H9 (cell line): ENCODE measurements around the gene SYNE2. TPM values are rescaled to one million over a fixed set of nuclear protein-coding genes. Genes with fewer than 3 reads are reported as not detected.

Source experiments
- DNase-seq: peaks from one replicate; pipeline ENCODE4 v3.0.0-alpha.2; 2017
- H2AFZ ChIP-seq: one replicate; pipeline ENCODE4 v1.6.1; 2013; ENCODE audit warnings: mild to moderate bottlenecking, low read length, control low read depth, moderate library complexity
- H2AK5ac ChIP-seq: 2 replicates; pipeline ENCODE4 v1.6.1; 2013; ENCODE audit warnings: low read length, control low read depth, mixed read lengths; ENCODE audit not compliant: insufficient read length
- H2BK120ac ChIP-seq: one replicate; pipeline ENCODE4 v1.6.1; 2013; ENCODE audit warnings: low read depth, mild to moderate bottlenecking, low read length, control low read depth, inconsistent platforms; ENCODE audit not compliant: poor library complexity, severe bottlenecking
- H2BK12ac ChIP-seq: 2 replicates; pipeline ENCODE4 v1.6.1; 2013; ENCODE audit warnings: low read length, control low read depth, mixed read lengths, low read depth; ENCODE audit not compliant: insufficient read length
- H2BK15ac ChIP-seq: 2 replicates; pipeline ENCODE4 v1.6.1; 2013; ENCODE audit warnings: low read depth, low read length, control low read depth
- H2BK20ac ChIP-seq: one replicate; pipeline ENCODE4 v1.6.1; 2013; ENCODE audit warnings: low read depth, mild to moderate bottlenecking, low read length, control low read depth, inconsistent platforms; ENCODE audit not compliant: poor library complexity, severe bottlenecking
- H2BK5ac ChIP-seq: 2 replicates; pipeline ENCODE4 v1.6.1; 2013; ENCODE audit warnings: low read length, control low read depth, mixed read lengths; ENCODE audit not compliant: insufficient read length
- H3K14ac ChIP-seq: 2 replicates; pipeline ENCODE4 v1.6.1; 2013; ENCODE audit warnings: low read length, control low read depth; ENCODE audit not compliant: insufficient read depth
- H3K18ac ChIP-seq: 2 replicates; pipeline ENCODE4 v1.6.1; 2013; ENCODE audit warnings: low read depth, mild to moderate bottlenecking, mixed read lengths, low read length, control low read depth; ENCODE audit not compliant: insufficient read length
- H3K23ac ChIP-seq: 2 replicates; pipeline ENCODE4 v1.6.1; 2013; ENCODE audit warnings: low read length, control low read depth, mixed read lengths, low read depth; ENCODE audit not compliant: insufficient read length
- H3K23me2 ChIP-seq: 2 replicates; pipeline ENCODE4 v1.6.1; 2013; ENCODE audit warnings: low read depth, mild to moderate bottlenecking, mixed read lengths, low read length, control low read depth; ENCODE audit not compliant: insufficient read length, poor library complexity, severe bottlenecking
- H3K27ac ChIP-seq: 2 replicates; pipeline ENCODE4 v1.5.1; 2013; ENCODE audit warnings: low read length, control low read depth, mixed read lengths, low read depth; ENCODE audit not compliant: insufficient read length
- H3K27me3 ChIP-seq: 2 replicates; pipeline ENCODE4 v1.6.1; 2013; ENCODE audit warnings: low read length, control low read depth, inconsistent platforms; ENCODE audit not compliant: insufficient read depth
- H3K4ac ChIP-seq: 2 replicates; pipeline ENCODE4 v1.6.1; 2013; ENCODE audit warnings: low read depth, mild to moderate bottlenecking, control low read depth, inconsistent platforms, low read length, moderate library complexity
- H3K4me1 ChIP-seq: 2 replicates; pipeline ENCODE4 v1.6.1; 2013; ENCODE audit warnings: low read length, control low read depth, inconsistent platforms; ENCODE audit not compliant: insufficient read depth
- H3K4me2 ChIP-seq: 2 replicates; pipeline ENCODE4 v1.6.1; 2013; ENCODE audit warnings: low read length, control low read depth, mixed read lengths; ENCODE audit not compliant: insufficient read length, insufficient read depth
- H3K56ac ChIP-seq: 2 replicates; pipeline ENCODE4 v1.6.1; 2013; ENCODE audit warnings: low read depth, mild to moderate bottlenecking, mixed read lengths, low read length, control low read depth; ENCODE audit not compliant: insufficient read length
- H3K79me1 ChIP-seq: 2 replicates; pipeline ENCODE4 v1.6.1; 2013; ENCODE audit warnings: low read depth, mild to moderate bottlenecking, moderate library complexity, low read length, control low read depth, inconsistent platforms; ENCODE audit not compliant: insufficient read depth, poor library complexity, severe bottlenecking
- H3K79me2 ChIP-seq: 2 replicates; pipeline ENCODE4 v1.6.1; 2013; ENCODE audit warnings: low read length, control low read depth, inconsistent platforms; ENCODE audit not compliant: insufficient read depth
- H3K9ac ChIP-seq: 2 replicates; pipeline ENCODE4 v1.6.1; 2013; ENCODE audit warnings: low read length, control low read depth, mixed read lengths; ENCODE audit not compliant: insufficient read length; ENCODE audit errors: extremely low read depth
- H3K9me3 ChIP-seq: one replicate; pipeline ENCODE4 v1.6.1; 2013; ENCODE audit warnings: low read depth, low read length, inconsistent platforms; ENCODE audit not compliant: control insufficient read depth
- H3T11ph ChIP-seq: one replicate; pipeline ENCODE4 v1.6.1; 2013; ENCODE audit warnings: mild to moderate bottlenecking, low read length, control low read depth, inconsistent platforms
- H4K20me1 ChIP-seq: one replicate; pipeline ENCODE4 v1.6.1; 2013; ENCODE audit not compliant: control insufficient read depth, insufficient read length, insufficient read depth
- H4K5ac ChIP-seq: 2 replicates; pipeline ENCODE4 v1.6.1; 2013; ENCODE audit warnings: low read depth, mild to moderate bottlenecking, mixed read lengths, low read length, control low read depth; ENCODE audit not compliant: insufficient read length
- H4K8ac ChIP-seq: replicated peaks from 2 replicates; pipeline ENCODE4 v1.6.1; 2013; ENCODE audit warnings: low read length, control low read depth, mixed read lengths, low read depth; ENCODE audit not compliant: insufficient read length
- H4K91ac ChIP-seq: 2 replicates; pipeline ENCODE4 v1.6.1; 2013; ENCODE audit warnings: low read depth, mild to moderate bottlenecking, moderate library complexity, mixed read lengths, low read length, control low read depth; ENCODE audit not compliant: insufficient read length
- H3K27ac Mint-ChIP-seq, 3 experiments: 2 replicates in 2 of 3; 3 replicates in 1 of 3; pipeline ENCODE4 v1.8.0; 2020 to 2021; ENCODE audit warnings: mixed read lengths in 3 of 3, mild to moderate bottlenecking in 1 of 3, moderate library complexity in 1 of 3
- H3K27me3 Mint-ChIP-seq: 2 replicates; pipeline ENCODE4 v1.8.0; 2021; ENCODE audit warnings: low read depth, mild to moderate bottlenecking, moderate library complexity, mixed read lengths
- H3K36me3 Mint-ChIP-seq, 3 experiments: 2 replicates in 2 of 3; 3 replicates in 1 of 3; pipeline ENCODE4 v1.8.0; 2020 to 2021; ENCODE audit warnings: low read depth in 3 of 3, mixed read lengths in 3 of 3; ENCODE audit not compliant: insufficient read depth in 1 of 3
- H3K4me1 Mint-ChIP-seq, 2 experiments: 2 replicates each; pipeline ENCODE4 v1.8.0; 2020; ENCODE audit warnings: mixed read lengths in 2 of 2
- H3K4me3 Mint-ChIP-seq, 2 experiments: 2 replicates in 1 of 2; 3 replicates in 1 of 2; pipeline ENCODE4 v1.8.0; 2020 to 2021; ENCODE audit warnings: mild to moderate bottlenecking in 2 of 2, mixed read lengths in 2 of 2, moderate library complexity in 1 of 2
- H3K9me3 Mint-ChIP-seq, 2 experiments: 2 replicates in 1 of 2; 3 replicates in 1 of 2; pipeline ENCODE4 v1.8.0; 2020; ENCODE audit warnings: mild to moderate bottlenecking in 2 of 2, mixed read lengths in 2 of 2, moderate library complexity in 1 of 2
- CTCF ChIP-seq: fragments of 200-600 bp; sonication (generic); conservative IDR thresholded peaks from 3 replicates; pipeline ENCODE4 v1.8.0; 2021; ENCODE audit warnings: antibody characterized with exemption, mild to moderate bottlenecking
- WGBS: extraction: QIAGEN DNeasy Blood & Tissue Kit; methylation state at CpG from one replicate; pipeline ENCODE4 v1.1.7; 2013; ENCODE audit warnings: missing lambda C conversion rate, low lambda C conversion rate, mixed read lengths; ENCODE audit not compliant: insufficient read length; ENCODE audit errors: extremely low coverage; 5-methylcytosine and 5-hydroxymethylcytosine counted together
- total RNA-seq: library from RNA; stranded (reverse); gene quantifications from 2 replicates; pipeline ENCODE4 v1.2.1, GENCODE V29; 2021

The SYNE2 gene
- total RNA-seq, 1 experiment from 2014 or later = 43.3 TPM

GRCh38 chr14:63992858-63993257 is 140.1 kb downstream of the SYNE2 start:
- H2BK15ac ChIP-seq = no peak overlapping the region
- H3K4me3 Mint-ChIP-seq = no peak overlapping the region
- DNase-seq = no peak
- H3K79me1 ChIP-seq = no peaks in the 10 kb centered on the region
- H4K5ac ChIP-seq = no peak overlapping the region
- no peaks in the 10 kb centered on the region for H3K9me3 ChIP-seq
- no peak overlapping the region for H3T11ph ChIP-seq
- H2BK120ac ChIP-seq = no peak overlapping the region
- H2AFZ ChIP-seq = no peak overlapping the region
- no peak overlapping the region for H2BK20ac ChIP-seq
- H3K27ac Mint-ChIP-seq = peak overlapping the region in 1 of 3 experiments; percentile 44; a peak in 2 of 7 replicates
- no peaks in the 10 kb centered on the region for H3K79me2 ChIP-seq
- H3K27me3 ChIP-seq = no peaks in the 10 kb centered on the region
- no peak overlapping the region for H2BK5ac ChIP-seq
- no peak overlapping the region for H4K91ac ChIP-seq
- no peak overlapping the region for H3K9ac ChIP-seq
- no peaks in the 10 kb centered on the region for H4K20me1 ChIP-seq
- H2BK12ac ChIP-seq = no peak overlapping the region
- no peak overlapping the region for H3K23ac ChIP-seq
- H3K27ac ChIP-seq = no peak overlapping the region
- H3K56ac ChIP-seq = no peak overlapping the region
- H3K18ac ChIP-seq = no peak overlapping the region
- H2AK5ac ChIP-seq = no peak overlapping the region
- no peak overlapping the region for H3K4ac ChIP-seq
- no peaks in the 10 kb centered on the region for H3K23me2 ChIP-seq
- no peak overlapping the region for H3K4me2 ChIP-seq
- H3K27me3 Mint-ChIP-seq = no peaks in the 10 kb centered on the region
- no peak for TF ChIP-seq CTCF
- H3K4me1 Mint-ChIP-seq = no peaks in the 10 kb centered on the region
- WGBS = no CpG with 5 or more reads among the region's 6 CpGs
- no peak overlapping the region for H3K14ac ChIP-seq
- H3K9me3 Mint-ChIP-seq = no peaks in the 10 kb centered on the region
- peaks cover 13 to 30% (median 18%) of the 10 kb centered on the region in 3 experiments; a peak in 6 of 7 replicates for H3K36me3 Mint-ChIP-seq
- H4K8ac ChIP-seq = no peak overlapping the region
- no peaks in the 10 kb centered on the region; the same call in 1 of the 2 replicates for H3K4me1 ChIP-seq
